Measurements from ENCODE around the gene GRK2. TPM values are rescaled to one million over a fixed set of nuclear protein-coding genes. Genes with fewer than 3 reads are reported as not detected.

Gene GRK2
- total RNA-seq, result 38.8 and 41.8 TPM in 2 replicates

DNA sequence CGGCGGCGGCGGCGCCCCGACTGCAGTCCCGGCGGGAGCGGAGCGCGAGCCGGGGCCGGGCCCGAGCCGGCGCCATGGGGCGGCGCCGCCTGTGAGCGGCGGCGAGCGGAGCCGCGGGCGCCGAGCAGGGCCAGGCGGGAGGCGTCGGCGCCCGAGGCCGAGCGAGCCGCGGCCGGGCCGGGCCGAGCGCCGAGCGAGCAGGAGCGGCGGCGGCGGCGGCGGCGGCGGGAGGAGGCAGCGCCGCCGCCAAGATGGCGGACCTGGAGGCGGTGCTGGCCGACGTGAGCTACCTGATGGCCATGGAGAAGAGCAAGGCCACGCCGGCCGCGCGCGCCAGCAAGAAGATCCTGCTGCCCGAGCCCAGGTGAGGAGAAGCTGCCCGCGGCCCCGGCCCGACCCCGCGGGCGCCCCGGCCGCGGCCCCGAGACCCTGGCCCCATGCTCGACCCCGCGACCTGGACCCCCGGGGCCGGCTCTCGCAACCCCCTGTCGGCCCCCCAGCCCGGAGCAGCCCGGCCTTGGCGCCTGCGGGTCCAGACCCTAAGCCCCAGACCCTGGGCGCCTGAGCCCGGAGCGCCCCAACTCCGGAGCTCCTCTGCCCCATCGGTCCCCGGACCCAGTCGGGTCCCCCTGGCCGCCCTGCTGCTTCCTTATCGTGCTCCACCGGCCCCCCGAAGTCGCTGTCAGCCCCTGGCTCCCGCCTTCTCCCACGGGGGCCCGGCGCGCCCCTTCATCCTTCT lies at the start of gene GRK2:
Gene GRK2 (plus strand): TSS at position 25 of the 739 bp plus-strand sequence. CDS start 227 bp downstream, at position 252.

DNA sequence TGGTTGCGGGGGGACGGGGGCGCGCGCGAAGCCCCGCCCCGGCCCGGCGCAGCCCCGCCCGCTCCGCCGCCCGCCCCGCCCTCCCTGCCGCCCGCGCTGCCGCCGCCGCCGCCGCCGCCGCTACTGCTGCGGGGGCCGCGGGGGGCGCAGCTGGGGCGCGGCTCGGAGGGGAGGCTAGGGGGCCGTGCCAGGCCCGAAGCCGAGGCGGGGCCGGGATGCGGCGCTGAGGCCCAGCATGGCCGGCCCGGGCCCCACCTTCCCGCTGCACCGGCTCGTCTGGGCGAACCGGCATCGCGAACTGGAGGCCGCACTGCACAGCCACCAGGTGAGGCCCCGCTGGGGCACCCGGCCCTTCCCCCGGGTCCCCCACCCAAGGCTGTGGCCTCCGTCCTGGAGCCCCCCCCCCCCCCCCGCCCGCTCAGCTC lies 23.0 kb downstream of the GRK2 start, which contains the start of gene ANKRD13D:
Gene ANKRD13D (plus strand): TSS at position 78 of the 425 bp plus-strand sequence. CDS start 158 bp downstream, at position 236.

DNA sequence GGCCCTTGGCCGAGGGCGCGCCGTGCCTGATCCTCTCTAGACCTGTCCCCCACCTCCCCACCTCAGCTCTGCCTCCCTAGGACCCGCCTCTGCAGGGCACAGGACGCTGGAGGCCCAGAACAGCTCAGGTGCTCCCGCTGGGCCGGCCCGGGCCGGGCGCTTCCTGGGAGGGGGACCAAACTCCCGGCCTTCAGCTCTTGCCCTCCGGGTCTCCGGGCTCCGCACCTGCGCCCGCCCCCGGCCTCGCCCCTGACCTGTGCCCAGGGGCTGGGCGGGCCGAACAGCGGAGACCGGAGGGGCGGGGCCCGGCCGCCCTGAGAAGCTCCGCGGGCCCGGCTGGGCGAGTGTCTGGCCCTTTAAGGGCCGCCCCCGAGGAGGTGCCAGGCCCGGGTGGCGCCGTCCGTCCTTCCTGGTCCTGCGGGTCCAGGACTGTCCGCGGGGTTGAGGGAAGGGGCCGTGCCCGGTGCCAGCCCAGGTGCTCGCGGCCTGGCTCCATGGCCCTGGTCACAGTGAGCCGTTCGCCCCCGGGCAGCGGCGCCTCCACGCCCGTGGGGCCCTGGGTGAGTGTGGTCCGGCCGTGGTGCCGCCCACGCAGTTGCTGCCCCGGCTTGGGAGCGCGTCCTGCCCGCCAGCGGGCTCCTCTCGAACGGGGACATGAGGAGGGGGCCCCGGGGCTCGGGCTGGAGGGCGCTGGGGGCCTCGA lies 37.0 kb downstream of the GRK2 start, which contains the start of gene SSH3:
Gene SSH3 (plus strand): TSS at position 399 of the 703 bp plus-strand sequence. CDS start 96 bp downstream, at position 495.

Other genes starting within 250 kb of the GRK2 start
- gene SYT12, start 243.3 kb upstream of the GRK2 start, total RNA-seq, result under 0.01 and 0.17 TPM in 2 replicates
- gene RHOD, start 209.6 kb upstream of the GRK2 start, total RNA-seq, result 12.4 and 17.1 TPM in 2 replicates
- 16.9 and 17.1 TPM in 2 replicates for gene KDM2A, start 147.2 kb upstream of the GRK2 start, total RNA-seq
- gene ANKRD13D, start 22.8 kb downstream of the GRK2 start, total RNA-seq, result 23.8 and 26.1 TPM in 2 replicates
- gene SSH3, start 37.1 kb downstream of the GRK2 start, total RNA-seq, result 12.5 and 14.1 TPM in 2 replicates
- 80.7 and 97.1 TPM in 2 replicates for gene POLD4, start 87.1 kb downstream of the GRK2 start, total RNA-seq
- 4.0 and 5.4 TPM in 2 replicates for gene CLCF1, start 107.1 kb downstream of the GRK2 start, total RNA-seq
- 8.6 and 9.6 TPM in 2 replicates for gene RAD9A, start 125.5 kb downstream of the GRK2 start, total RNA-seq
- gene PPP1CA, start 135.4 kb downstream of the GRK2 start, total RNA-seq, result 202 and 225 TPM in 2 replicates
- not detected in 2 replicates for gene TBC1D10C, start 137.6 kb downstream of the GRK2 start, total RNA-seq
- not detected in 2 replicates for gene CARNS1, start 149.2 kb downstream of the GRK2 start, total RNA-seq
- 55.2 and 65.4 TPM in 2 replicates for gene RPS6KB2, start 162.0 kb downstream of the GRK2 start, total RNA-seq
- 0.45 TPM in 1 of 2 replicates, not detected in the other for gene PTPRCAP, start 171.2 kb downstream of the GRK2 start, total RNA-seq
- gene CORO1B, start 177.0 kb downstream of the GRK2 start, total RNA-seq, result 75.3 and 84.4 TPM in 2 replicates
- gene GPR152, start 186.3 kb downstream of the GRK2 start, total RNA-seq, result not detected in 2 replicates
- gene CABP4, start 188.9 kb downstream of the GRK2 start, total RNA-seq, result not detected in 2 replicates
- 30.0 and 53.1 TPM in 2 replicates for gene TMEM134, start 202.8 kb downstream of the GRK2 start, total RNA-seq
- gene AIP, start 216.6 kb downstream of the GRK2 start, total RNA-seq, result 57.7 and 69.6 TPM in 2 replicates
- 19.5 and 22.7 TPM in 2 replicates for gene PITPNM1, start 238.9 kb downstream of the GRK2 start, total RNA-seq
- gene CDK2AP2, start 241.7 kb downstream of the GRK2 start, total RNA-seq, result 42.4 and 45.6 TPM in 2 replicates